Upper lobe of right lung (tissue), 1 donor: ENCODE measurements around the gene ATP13A5. TPM values are rescaled to one million over a fixed set of nuclear protein-coding genes. Genes with fewer than 3 reads are reported as not detected.

Experiments used
- ATAC-seq: fragments of 200-7000 bp; cut with Tn5 transposase; one replicate; pipeline ENCODE4 v1.9.1; 2020; ENCODE audit warnings: mild to moderate bottlenecking, moderate library complexity
- DNase-seq: peaks from one replicate; pipeline ENCODE4 v3.0.0-alpha.2; 2020
- H3K27ac ChIP-seq: fragments of 200-600 bp; one replicate; pipeline ENCODE4 v1.8.0; 2022
- H3K27me3 ChIP-seq: fragments of 200-600 bp; one replicate; pipeline ENCODE4 v1.8.0; 2022; ENCODE audit warnings: mild to moderate bottlenecking
- H3K36me3 ChIP-seq: fragments of 200-600 bp; one replicate; pipeline ENCODE4 v1.8.0; 2022
- H3K4me1 ChIP-seq: fragments of 200-600 bp; one replicate; pipeline ENCODE4 v1.8.0; 2022
- H3K4me3 ChIP-seq: fragments of 200-600 bp; one replicate; pipeline ENCODE4 v1.8.0; 2022; ENCODE audit warnings: mild to moderate bottlenecking
- H3K9me3 ChIP-seq: fragments of 200-600 bp; one replicate; pipeline ENCODE4 v1.8.0; 2022
- CTCF ChIP-seq: fragments of 200-600 bp; IDR thresholded peaks from one replicate; pipeline ENCODE4 v1.8.0; 2022; ENCODE audit warnings: antibody characterized with exemption
- intact Hi-C: fragments of 100-400 bp; cut with DNase I; formaldehyde crosslinking; loops from one replicate; pipeline ENCODE4 v1.11.0; 2022
- total RNA-seq: library from RNA; stranded (reverse); fragmentation: NEBNext Ultra II Directional; extraction: Animal tissue kit (Norgen Biotek cat#: 25700); gene quantifications from one replicate; pipeline ENCODE4 v1.2.1, GENCODE V29; 2021
- donor health status: DM: no; HTN: yes; CAD: no; lungs with severe emphysema.

The ATP13A5 gene
- total RNA-seq, 1 donor from 2014 or later = 2.0 TPM

DNA sequence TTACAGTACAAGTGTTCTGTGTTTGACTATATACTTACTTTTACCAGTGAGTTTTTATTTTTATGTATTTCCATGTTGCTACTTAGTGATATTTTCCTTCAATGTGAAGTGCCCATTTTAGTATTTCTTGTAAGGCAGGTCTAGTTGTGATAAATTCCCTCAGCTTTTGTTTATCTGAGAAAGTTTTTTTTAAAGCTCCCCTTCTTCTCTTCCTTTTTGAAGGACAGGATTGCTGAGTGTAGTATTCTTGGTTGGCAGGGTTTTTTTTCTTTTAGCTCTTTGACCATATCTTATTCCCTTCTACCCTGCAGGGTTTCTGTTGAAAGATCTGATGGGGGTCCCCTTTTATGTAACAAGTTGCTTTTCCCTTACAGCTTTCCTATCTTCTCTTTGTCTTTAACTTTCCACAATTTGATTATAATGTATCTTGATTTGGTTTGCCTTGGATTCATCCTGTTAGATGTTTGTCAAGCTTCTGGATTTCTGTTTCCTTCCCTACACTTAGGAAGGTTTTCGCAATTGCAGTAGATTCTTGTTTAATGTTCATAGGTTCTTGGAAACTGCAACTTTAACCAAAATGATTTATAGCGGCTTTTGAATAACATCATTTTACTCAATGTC is 129.6 kb downstream of the ATP13A5 start:
- TF ChIP-seq CTCF = no peak
- H3K9me3 ChIP-seq = peaks cover 8% of the 10 kb centered on the region
- intact Hi-C loops = no loop called here

DNA sequence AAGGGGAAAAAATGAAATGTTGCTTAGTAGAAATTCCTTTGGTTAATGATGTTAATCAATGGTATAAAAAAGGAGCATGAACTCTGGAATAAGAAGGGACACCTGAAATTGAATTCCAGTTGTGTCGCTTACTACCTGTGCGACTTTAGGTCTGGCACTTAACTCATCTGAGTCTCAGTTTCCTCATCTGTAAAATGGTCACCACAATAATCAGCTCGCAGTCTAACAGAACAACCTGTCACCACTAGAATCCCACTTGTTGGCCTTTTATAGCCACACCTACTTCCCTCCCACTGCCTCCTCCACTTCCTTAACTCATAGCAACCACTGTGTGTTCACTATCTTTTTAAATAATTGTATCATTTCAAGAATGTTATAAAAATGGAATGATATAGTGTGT is 135.0 kb downstream of the ATP13A5 start:
- intact Hi-C loops = no loop called here
- H3K9me3 ChIP-seq = no peaks in the 10 kb centered on the region
- no peak for TF ChIP-seq CTCF
- H3K27ac ChIP-seq = no peak overlapping the region
- H3K4me3 ChIP-seq = no peak overlapping the region
- DNase-seq (no peak), ATAC-seq (no peak)
- peaks cover 9% of the 10 kb centered on the region for H3K27me3 ChIP-seq
- no peaks in the 10 kb centered on the region for H3K36me3 ChIP-seq
- H3K4me1 ChIP-seq = no peaks in the 10 kb centered on the region

More for the DNA sequence above, 129.6 kb downstream of the ATP13A5 start:
- DNase-seq = no peak
- no peaks in the 10 kb centered on the region for H3K36me3 ChIP-seq
- no peak overlapping the region for H3K4me3 ChIP-seq
- no peaks in the 10 kb centered on the region for H3K27me3 ChIP-seq
- no peak overlapping the region for H3K27ac ChIP-seq
- ATAC-seq = no peak
- no peaks in the 10 kb centered on the region for H3K4me1 ChIP-seq

DNA sequence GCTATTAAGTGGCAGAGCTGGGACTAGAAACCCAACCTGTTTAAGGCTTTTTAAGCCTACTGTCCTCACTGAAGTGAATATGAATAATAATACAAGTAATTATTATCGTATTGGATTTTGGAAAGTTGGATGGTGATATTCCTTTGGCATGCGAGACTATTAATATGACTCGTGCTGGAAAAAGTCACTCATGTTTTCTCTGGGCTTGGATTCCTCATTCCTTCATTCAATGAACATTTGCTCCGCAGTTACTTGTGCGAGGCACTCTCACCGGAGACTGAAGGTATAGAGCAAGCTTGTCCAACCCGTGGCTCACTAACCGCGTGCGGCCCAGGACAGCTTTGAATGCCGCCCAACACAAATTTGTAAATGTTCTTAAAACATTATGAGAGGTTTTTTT is 136.8 kb downstream of the ATP13A5 start:
- DNase-seq (no peak), ATAC-seq (no peak)
- TF ChIP-seq CTCF = no peak
- Histone ChIP-seq H3K4me1 (no peaks in the 10 kb centered on the region), H3K9me3 (no peaks in the 10 kb centered on the region), H3K27ac (no peak overlapping the region), H3K4me3 (peak overlapping the region; percentile 45), H3K27me3 (peaks cover 9% of the 10 kb centered on the region), H3K36me3 (no peaks in the 10 kb centered on the region)
- intact Hi-C loops = no loop called here

- DNase-seq (peak; percentile 83), ATAC-seq (peak; percentile 94)
- intact Hi-C loops = no loop called here
- H3K9me3 ChIP-seq = no peaks in the 10 kb centered on the region
- H3K27ac ChIP-seq = no peak within 1 kb of the TSS
- peaks cover 9% of the 10 kb centered on the region for H3K27me3 ChIP-seq
- H3K36me3 ChIP-seq = no peaks in the 10 kb centered on the region
- H3K4me1 ChIP-seq = no peaks in the 10 kb centered on the region
- H3K4me3 ChIP-seq = peak within 1 kb of the TSS; percentile 45
- TF ChIP-seq CTCF = no peak
These were observed 137.5 kb downstream of the ATP13A5 start, which contains the start of gene PLAAT1 for GRCh38 chr3:193240850-193241706. TSS of gene PLAAT1 (plus strand) at chr3:193241222. CDS start at chr3:193255651, 14,429 bp downstream.

GRCh38 chr3:193240436-193240849 is 138.1 kb downstream of the ATP13A5 start:
- intact Hi-C loops = no loop called here
- Histone ChIP-seq H3K27me3 (peaks cover 9% of the 10 kb centered on the region), H3K9me3 (no peaks in the 10 kb centered on the region), H3K36me3 (no peaks in the 10 kb centered on the region), H3K4me3 (peak overlapping the region; percentile 45), H3K4me1 (no peaks in the 10 kb centered on the region), H3K27ac (no peak overlapping the region)
- DNase-seq (no peak), ATAC-seq (no peak)
- no peak for TF ChIP-seq CTCF
